ENCODE measurements around the gene MAST4.

Gene MAST4

DNA sequence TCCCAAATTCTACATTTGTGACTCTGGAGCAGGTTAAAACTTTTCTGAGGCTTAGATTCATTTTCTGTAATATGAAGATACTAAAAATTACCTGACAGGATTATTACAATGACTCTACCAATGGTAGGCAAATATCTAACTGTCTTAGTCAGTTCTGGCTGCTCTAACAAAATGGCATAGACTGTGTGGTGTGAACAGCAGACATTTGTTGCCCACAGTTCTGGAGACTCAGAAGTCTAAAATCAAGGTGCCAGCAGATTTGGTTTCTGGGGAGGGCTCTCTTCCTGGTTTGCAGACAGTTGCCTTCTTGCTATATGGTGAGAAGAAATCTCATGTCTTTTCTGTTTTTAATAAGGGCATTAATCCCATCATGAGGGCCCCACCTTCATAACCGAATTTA lies 245.1 kb downstream of the MAST4 start:
- Histone ChIP-seq H3K27me3 (replicated peaks; ENCODE audit: insufficient read depth, low read length) (no peaks in the 10 kb centered on the region), H3K4me2 (ENCODE audit: low read depth, low read length) (no peak overlapping the region), H3K4me1 (ENCODE audit: low read length) (peaks cover 11% of the 10 kb centered on the region), H3K79me2 (ENCODE audit: low read length) (no peaks in the 10 kb centered on the region), H3K9ac (ENCODE audit: low read length) (no peak overlapping the region), H3K27ac (ENCODE audit: low read length) (no peak overlapping the region), H3K9me2 (replicated peaks; ENCODE audit: insufficient read depth, low read length) (no peaks in the 10 kb centered on the region), H3K4me3 (ENCODE audit: low read length) (no peak overlapping the region), H3K9me3 (replicated peaks; ENCODE audit: insufficient read depth, low read length) (no peaks in the 10 kb centered on the region), H4K20me1 (ENCODE audit: insufficient read depth, low read length) (no peaks in the 10 kb centered on the region), H2AFZ (ENCODE audit: low read length) (no peak overlapping the region), H3F3A (ENCODE audit: insufficient read depth, low read length) (peaks cover 4% of the 10 kb centered on the region; the same call in 1 of the 2 replicates), H3K36me3 (replicated peaks; ENCODE audit: insufficient read depth, low read length) (no peaks in the 10 kb centered on the region)
- TF ChIP-seq EZH2phosphoT487 (IDR thresholded peaks at IDR 0.05; ENCODE audit: low read length) (no peak), EZH2 (optimal IDR thresholded peaks at IDR 0.05; ENCODE audit: low read depth, low read length) (no peak)
- TF ChIP-seq, protein P1, sequence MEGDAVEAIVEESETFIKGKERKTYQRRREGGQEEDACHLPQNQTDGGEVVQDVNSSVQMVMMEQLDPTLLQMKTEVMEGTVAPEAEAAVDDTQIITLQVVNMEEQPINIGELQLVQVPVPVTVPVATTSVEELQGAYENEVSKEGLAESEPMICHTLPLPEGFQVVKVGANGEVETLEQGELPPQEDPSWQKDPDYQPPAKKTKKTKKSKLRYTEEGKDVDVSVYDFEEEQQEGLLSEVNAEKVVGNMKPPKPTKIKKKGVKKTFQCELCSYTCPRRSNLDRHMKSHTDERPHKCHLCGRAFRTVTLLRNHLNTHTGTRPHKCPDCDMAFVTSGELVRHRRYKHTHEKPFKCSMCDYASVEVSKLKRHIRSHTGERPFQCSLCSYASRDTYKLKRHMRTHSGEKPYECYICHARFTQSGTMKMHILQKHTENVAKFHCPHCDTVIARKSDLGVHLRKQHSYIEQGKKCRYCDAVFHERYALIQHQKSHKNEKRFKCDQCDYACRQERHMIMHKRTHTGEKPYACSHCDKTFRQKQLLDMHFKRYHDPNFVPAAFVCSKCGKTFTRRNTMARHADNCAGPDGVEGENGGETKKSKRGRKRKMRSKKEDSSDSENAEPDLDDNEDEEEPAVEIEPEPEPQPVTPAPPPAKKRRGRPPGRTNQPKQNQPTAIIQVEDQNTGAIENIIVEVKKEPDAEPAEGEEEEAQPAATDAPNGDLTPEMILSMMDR (IDR thresholded peaks at IDR 0.05; ENCODE audit: low read length), result no peak
- DNase-seq, result no peak

DNA sequence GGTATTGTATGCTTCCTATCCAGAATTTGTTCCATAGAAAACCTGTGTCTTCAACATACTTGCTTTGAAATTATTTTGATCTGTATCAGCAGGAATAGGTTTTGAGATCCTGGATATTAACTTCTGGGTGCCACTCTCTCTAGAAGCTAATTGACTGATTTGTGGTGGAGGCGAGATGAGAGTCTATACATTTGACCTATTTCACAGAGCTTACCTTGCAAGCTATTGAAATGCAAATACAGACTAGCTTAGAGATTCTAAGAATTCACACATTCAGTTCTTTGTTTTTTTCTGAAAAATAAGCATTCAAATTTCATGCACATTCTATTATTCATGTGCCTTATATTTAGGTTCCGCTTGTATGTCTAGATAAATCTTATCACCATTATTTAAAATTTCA lies 246.3 kb downstream of the MAST4 start:
- peaks cover 4% of the 10 kb centered on the region; the same call in 1 of the 2 replicates for H3F3A ChIP-seq (ENCODE audit: insufficient read depth, low read length)
- no peak for DNase-seq
- no peaks in the 10 kb centered on the region for H4K20me1 ChIP-seq (ENCODE audit: insufficient read depth, low read length)
- no peaks in the 10 kb centered on the region for H3K9me2 ChIP-seq (replicated peaks; ENCODE audit: insufficient read depth, low read length)
- no peaks in the 10 kb centered on the region for H3K27me3 ChIP-seq (replicated peaks; ENCODE audit: insufficient read depth, low read length)
- no peak overlapping the region for H2AFZ ChIP-seq (ENCODE audit: low read length)
- TF ChIP-seq EZH2phosphoT487 (IDR thresholded peaks at IDR 0.05; ENCODE audit: low read length) (no peak), EZH2 (optimal IDR thresholded peaks at IDR 0.05; ENCODE audit: low read depth, low read length) (no peak)
- no peak overlapping the region for H3K4me3 ChIP-seq (ENCODE audit: low read length)
- H3K4me1 ChIP-seq (ENCODE audit: low read length), result peaks cover 11% of the 10 kb centered on the region
- H3K4me2 ChIP-seq (ENCODE audit: low read depth, low read length), result no peak overlapping the region
- no peaks in the 10 kb centered on the region for H3K36me3 ChIP-seq (replicated peaks; ENCODE audit: insufficient read depth, low read length)
- H3K9ac ChIP-seq (ENCODE audit: low read length), result no peak overlapping the region
- H3K27ac ChIP-seq (ENCODE audit: low read length), result no peak overlapping the region
- no peaks in the 10 kb centered on the region for H3K9me3 ChIP-seq (replicated peaks; ENCODE audit: insufficient read depth, low read length)
- H3K79me2 ChIP-seq (ENCODE audit: low read length), result no peaks in the 10 kb centered on the region

DNA sequence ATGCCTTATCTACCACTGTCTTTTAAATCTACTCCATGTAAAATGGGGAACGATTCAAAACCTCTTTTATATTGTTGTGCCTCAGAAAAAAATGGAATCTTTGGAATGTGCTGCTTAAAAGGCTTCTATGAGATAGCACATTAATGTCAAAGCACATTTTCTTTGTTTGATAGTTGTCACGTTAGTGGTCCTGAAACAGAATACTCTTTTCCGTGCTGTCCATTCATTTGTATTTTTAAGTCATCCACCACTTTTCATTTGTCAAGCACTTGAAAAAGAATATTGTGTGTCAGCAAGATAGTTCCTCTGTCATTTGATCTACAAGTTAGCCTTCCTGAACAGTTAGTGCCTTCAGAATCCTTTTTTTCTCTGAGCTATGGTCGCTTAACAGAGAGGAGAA lies 246.9 kb downstream of the MAST4 start:
- Histone ChIP-seq H3K9me3 (replicated peaks; ENCODE audit: insufficient read depth, low read length) (no peaks in the 10 kb centered on the region), H3K9ac (ENCODE audit: low read length) (no peak overlapping the region), H2AFZ (ENCODE audit: low read length) (no peak overlapping the region), H4K20me1 (ENCODE audit: insufficient read depth, low read length) (no peaks in the 10 kb centered on the region), H3K27me3 (replicated peaks; ENCODE audit: insufficient read depth, low read length) (no peaks in the 10 kb centered on the region), H3K4me3 (ENCODE audit: low read length) (no peak overlapping the region), H3F3A (ENCODE audit: insufficient read depth, low read length) (peaks cover 4% of the 10 kb centered on the region; the same call in 1 of the 2 replicates), H3K79me2 (ENCODE audit: low read length) (no peaks in the 10 kb centered on the region), H3K4me2 (ENCODE audit: low read depth, low read length) (no peak overlapping the region), H3K27ac (ENCODE audit: low read length) (no peak overlapping the region), H3K9me2 (replicated peaks; ENCODE audit: insufficient read depth, low read length) (no peaks in the 10 kb centered on the region), H3K36me3 (replicated peaks; ENCODE audit: insufficient read depth, low read length) (no peaks in the 10 kb centered on the region), H3K4me1 (ENCODE audit: low read length) (peaks cover 11% of the 10 kb centered on the region)
- no peak for DNase-seq
- TF ChIP-seq EZH2 (optimal IDR thresholded peaks at IDR 0.05; ENCODE audit: low read depth, low read length) (no peak), EZH2phosphoT487 (IDR thresholded peaks at IDR 0.05; ENCODE audit: low read length) (no peak)
- TF ChIP-seq, protein P1 (IDR thresholded peaks at IDR 0.05; ENCODE audit: low read length), result no peak

DNA sequence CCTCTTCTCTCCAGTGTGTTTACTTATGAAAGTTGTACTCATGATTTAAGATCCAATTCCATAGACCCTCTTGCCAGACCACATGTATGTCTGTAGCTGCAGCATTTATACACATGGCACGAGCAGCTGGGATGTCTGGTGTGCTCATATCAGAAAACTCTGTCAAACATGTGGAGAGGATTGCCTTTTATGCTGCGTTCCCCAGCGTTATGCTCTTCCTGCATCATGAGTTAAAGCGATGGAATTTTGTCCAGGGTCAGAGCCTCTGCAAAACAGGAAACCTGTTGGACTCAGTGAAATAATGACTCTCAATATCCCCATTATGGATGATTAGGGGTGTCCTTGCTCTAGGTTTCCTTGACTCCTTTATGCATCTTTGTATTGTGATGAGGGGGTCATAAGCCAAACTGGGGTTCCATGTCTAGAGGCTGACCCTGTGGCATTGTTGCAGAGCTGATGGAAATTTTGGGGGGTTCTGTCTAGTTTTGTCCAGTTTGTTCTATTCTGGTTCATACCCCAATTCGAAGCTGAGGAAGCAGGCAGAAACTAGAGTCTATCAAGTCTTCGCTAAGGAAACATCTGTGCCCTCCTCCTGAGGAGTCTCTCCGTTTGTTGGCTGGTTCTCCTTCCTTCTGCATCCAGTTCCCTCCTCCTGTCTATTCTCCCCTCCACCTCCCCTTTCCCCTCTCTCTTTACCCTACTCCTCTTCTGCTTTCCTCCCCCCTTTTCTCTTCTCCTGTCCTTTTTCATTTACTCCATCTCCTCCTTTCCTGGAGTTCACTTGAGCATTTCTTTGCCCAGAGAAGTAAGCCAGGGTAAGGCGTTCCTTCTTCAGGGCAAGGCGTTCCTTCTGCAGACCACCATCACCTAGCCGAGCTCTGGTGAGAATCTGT lies 252.8 kb downstream of the MAST4 start:
- Histone ChIP-seq H3K27me3 (replicated peaks; ENCODE audit: insufficient read depth, low read length) (no peaks in the 10 kb centered on the region), H3K4me2 (ENCODE audit: low read depth, low read length) (no peak overlapping the region), H2AFZ (ENCODE audit: low read length) (no peak overlapping the region), H3F3A (ENCODE audit: insufficient read depth, low read length) (no peaks in the 10 kb centered on the region), H3K9ac (ENCODE audit: low read length) (no peak overlapping the region), H3K4me1 (ENCODE audit: low read length) (no peaks in the 10 kb centered on the region), H3K9me2 (replicated peaks; ENCODE audit: insufficient read depth, low read length) (no peaks in the 10 kb centered on the region), H3K36me3 (replicated peaks; ENCODE audit: insufficient read depth, low read length) (no peaks in the 10 kb centered on the region), H4K20me1 (ENCODE audit: insufficient read depth, low read length) (no peaks in the 10 kb centered on the region), H3K27ac (ENCODE audit: low read length) (no peak overlapping the region), H3K4me3 (ENCODE audit: low read length) (no peak overlapping the region), H3K9me3 (replicated peaks; ENCODE audit: insufficient read depth, low read length) (no peaks in the 10 kb centered on the region), H3K79me2 (ENCODE audit: low read length) (no peaks in the 10 kb centered on the region)
- DNase-seq, result no peak
- TF ChIP-seq, protein P1 (IDR thresholded peaks at IDR 0.05; ENCODE audit: low read length), result no peak
- TF ChIP-seq EZH2 (optimal IDR thresholded peaks at IDR 0.05; ENCODE audit: low read depth, low read length), result no peak

All from MM.1S (cell line).